MM.1S (cell line): ENCODE data around the gene CERKL.

Experiments used
- EZH2 ChIP-seq: fragments of 300-600 bp; sonication (generic); optimal IDR thresholded peaks from 2 replicates; pipeline ENCODE3; 2017; ENCODE audit warnings: low read depth, mild to moderate bottlenecking, antibody characterized with exemption, low read length, mixed read lengths
- TF ChIP-seq, protein P1 (sequence below): fragments of 300-600 bp; sonication (generic); IDR thresholded peaks from 2 replicates; pipeline ENCODE4 v1.5.1; 2016; ENCODE audit warnings: antibody characterized with exemption, low read length, mixed read lengths

- TF ChIP-seq, protein P1, sequence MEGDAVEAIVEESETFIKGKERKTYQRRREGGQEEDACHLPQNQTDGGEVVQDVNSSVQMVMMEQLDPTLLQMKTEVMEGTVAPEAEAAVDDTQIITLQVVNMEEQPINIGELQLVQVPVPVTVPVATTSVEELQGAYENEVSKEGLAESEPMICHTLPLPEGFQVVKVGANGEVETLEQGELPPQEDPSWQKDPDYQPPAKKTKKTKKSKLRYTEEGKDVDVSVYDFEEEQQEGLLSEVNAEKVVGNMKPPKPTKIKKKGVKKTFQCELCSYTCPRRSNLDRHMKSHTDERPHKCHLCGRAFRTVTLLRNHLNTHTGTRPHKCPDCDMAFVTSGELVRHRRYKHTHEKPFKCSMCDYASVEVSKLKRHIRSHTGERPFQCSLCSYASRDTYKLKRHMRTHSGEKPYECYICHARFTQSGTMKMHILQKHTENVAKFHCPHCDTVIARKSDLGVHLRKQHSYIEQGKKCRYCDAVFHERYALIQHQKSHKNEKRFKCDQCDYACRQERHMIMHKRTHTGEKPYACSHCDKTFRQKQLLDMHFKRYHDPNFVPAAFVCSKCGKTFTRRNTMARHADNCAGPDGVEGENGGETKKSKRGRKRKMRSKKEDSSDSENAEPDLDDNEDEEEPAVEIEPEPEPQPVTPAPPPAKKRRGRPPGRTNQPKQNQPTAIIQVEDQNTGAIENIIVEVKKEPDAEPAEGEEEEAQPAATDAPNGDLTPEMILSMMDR, result no peak
- TF ChIP-seq EZH2, result no peak
Observed at GRCh38 chr2:181649436-181649979, 7.4 kb downstream of the CERKL start.
